A549 treated with AZD2906 at 1 μM for 4 hours (cell line): Measurements from ENCODE around the gene IFNA4. TPM values are rescaled to one million over a fixed set of nuclear protein-coding genes. Genes with fewer than 3 reads are reported as not detected.

Experiments used
- total RNA-seq: library from RNA; stranded (reverse); fragments of 200-300 nt; extraction: Qiagen RNA extraction; gene quantifications from 5 replicates; pipeline ENCODE4 v1.2.3, GENCODE V29; 2022

Gene IFNA4
- total RNA-seq: not detected in 5 replicates

DNA sequence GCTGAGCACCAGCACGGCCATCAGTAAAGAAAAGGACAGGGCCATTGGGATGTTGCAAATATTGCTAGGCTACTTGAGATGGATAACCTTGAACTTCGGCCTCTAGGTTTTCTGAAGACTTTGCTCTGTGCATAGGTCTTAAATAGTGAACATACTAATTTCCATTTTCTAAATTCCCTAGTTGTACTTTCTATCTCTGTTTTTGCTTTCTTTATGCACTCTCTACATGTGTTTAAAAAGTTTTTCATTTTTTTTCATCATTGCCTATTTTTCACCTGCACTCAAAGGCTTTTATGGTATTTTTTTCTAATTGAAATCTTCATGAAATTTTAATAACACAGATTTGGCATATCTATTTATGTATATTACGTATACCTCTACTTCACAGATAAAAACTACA is at the start of gene IFNA4:
IFNA4 (minus strand) TSS at position 101 of the 400 bp plus-strand sequence; CDS start at position 45, 56 bp downstream.

GRCh38 chr9:21228122-21228521 is 40.7 kb upstream of the IFNA4 start, which contains the start of gene IFNA17:
Gene IFNA17 (minus strand): TSS chr9:21228222. CDS start chr9:21228173, 49 bp downstream.

DNA sequence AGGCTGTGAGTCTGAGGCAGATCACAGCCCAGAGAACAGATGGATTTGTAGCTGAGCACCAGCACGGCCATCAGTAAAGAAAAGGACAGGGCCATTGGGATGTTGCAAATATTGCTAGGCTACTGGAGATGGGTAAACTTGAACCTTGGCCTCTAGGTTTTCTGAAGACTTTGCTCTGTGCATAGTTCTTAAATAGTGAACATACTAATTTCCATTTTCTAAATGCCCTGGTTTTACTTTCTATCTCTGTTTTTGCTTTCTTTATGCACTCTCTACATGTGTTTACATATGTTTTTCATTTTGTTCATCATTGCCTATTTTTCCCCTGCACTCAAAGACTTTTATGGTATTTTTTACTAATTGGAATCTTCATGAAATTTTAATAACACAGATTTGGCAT is 29.8 kb upstream of the IFNA4 start, which contains the start of gene IFNA16:
IFNA16 (minus strand) TSS at position 101 of the 400 bp plus-strand sequence; CDS start at position 95, 6 bp downstream.

GRCh38 chr9:21207043-21207442 is 19.7 kb upstream of the IFNA4 start, which contains the start of gene IFNA10:
Gene IFNA10 (minus strand): TSS chr9:21207143. CDS start chr9:21207097, 46 bp downstream.

DNA sequence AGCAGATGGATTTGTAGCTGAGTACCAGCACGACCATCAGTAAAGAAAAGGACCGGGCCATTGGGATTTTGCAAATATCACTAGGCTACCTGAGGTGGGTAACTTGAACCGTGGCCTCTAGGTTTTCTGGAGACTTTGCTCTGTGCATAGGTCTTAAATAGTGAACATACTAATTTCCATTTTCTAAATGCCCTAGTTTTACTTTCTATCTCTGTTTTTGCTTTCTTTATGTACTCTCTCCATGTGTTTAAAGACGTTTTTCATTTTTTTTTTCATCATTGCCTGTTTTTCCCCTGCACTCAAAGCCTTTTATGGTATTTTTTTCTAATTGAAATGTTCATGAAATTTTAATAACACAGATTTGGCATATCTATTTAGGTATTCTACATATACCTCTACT is 14.7 kb upstream of the IFNA4 start, which contains the start of gene IFNA7:
IFNA7 (minus strand) TSS at position 101 of the 400 bp plus-strand sequence; CDS start at position 61, 40 bp downstream.

DNA sequence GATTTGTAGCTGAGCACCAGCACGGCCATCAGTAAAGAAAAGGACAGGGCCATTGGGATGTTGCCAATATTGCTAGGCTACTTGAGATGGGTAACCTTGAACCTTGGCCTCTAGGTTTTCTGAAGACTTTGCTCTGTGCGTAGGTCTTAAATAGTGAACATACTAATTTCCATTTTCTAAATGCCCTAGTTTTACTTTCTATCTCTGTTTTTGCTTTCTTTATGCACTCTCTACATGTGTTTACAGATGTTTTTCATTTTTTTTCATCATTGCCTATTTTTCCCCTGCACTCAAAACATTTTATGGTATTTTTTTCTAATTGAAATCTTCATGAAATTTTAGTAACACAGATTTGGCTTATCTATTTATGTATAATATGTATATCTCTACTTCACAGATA is 20.8 kb downstream of the IFNA4 start, which contains the start of gene IFNA21:
IFNA21 (minus strand) TSS at position 101 of the 400 bp plus-strand sequence; CDS start at position 53, 48 bp downstream.

DNA sequence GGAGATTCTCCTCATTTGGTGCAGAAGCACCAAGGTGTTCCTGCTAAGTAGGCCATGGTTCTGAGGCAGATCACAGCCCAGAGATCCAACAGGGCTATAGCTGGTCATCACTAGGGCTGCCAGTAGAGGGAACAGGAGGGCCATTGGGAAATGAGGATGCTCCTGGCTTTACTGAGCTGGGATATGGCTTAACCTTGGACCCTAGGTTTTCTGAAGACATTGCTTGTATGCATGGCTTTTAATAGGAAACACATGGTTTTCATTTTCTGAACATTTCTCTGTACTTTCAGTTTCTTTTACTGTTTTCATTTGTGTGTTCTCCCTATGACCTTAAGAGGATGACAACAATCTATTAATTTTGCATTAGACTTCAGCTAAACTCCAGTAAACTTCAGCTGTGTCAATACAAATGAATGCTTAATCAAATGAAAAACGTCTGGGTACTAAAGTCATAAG is 45.9 kb downstream of the IFNA4 start, which contains the start of gene IFNW1:
IFNW1 (minus strand) TSS at position 406 of the 456 bp plus-strand sequence; CDS start at position 144, 262 bp downstream.

Other genes starting within 250 kb of the IFNA4 start
- gene HACD4, start 155.9 kb downstream of the IFNA4 start, total RNA-seq: 0.84 to 1.1 TPM (median 1.0 TPM) in 5 replicates
- not detected in 5 replicates for gene IFNB1, start 109.6 kb downstream of the IFNA4 start, total RNA-seq
- gene IFNW1, start 45.8 kb downstream of the IFNA4 start, total RNA-seq: not detected in 5 replicates
- gene IFNA21, start 20.9 kb downstream of the IFNA4 start, total RNA-seq: not detected in 5 replicates
- not detected in 5 replicates for gene IFNA7, start 14.6 kb upstream of the IFNA4 start, total RNA-seq
- not detected in 5 replicates for gene IFNA10, start 19.6 kb upstream of the IFNA4 start, total RNA-seq
- not detected in 5 replicates for gene IFNA16, start 29.7 kb upstream of the IFNA4 start, total RNA-seq
- gene IFNA17, start 40.6 kb upstream of the IFNA4 start, total RNA-seq: not detected in 5 replicates
- gene IFNA14, start 52.4 kb upstream of the IFNA4 start, total RNA-seq: not detected in 5 replicates
- gene IFNA5, start 117.7 kb upstream of the IFNA4 start, total RNA-seq: not detected in 5 replicates
- gene KLHL9, start 147.8 kb upstream of the IFNA4 start, total RNA-seq: 15.3 to 20.3 TPM (median 18.6 TPM) in 5 replicates
- not detected in 5 replicates for gene IFNA6, start 163.3 kb upstream of the IFNA4 start, total RNA-seq
- not detected in 5 replicates for gene IFNA13, start 180.5 kb upstream of the IFNA4 start, total RNA-seq
- not detected in 5 replicates for gene IFNA2, start 197.8 kb upstream of the IFNA4 start, total RNA-seq
- gene IFNA8, start 221.5 kb upstream of the IFNA4 start, total RNA-seq: not detected in 5 replicates